ENCODE results near the gene ALPL. TPM values are rescaled to one million over a fixed set of nuclear protein-coding genes. Genes with fewer than 3 reads are reported as not detected.

ALPL gene
- polyA plus RNA-seq, 2 of the 4 experiments (the other 2 are of a cell fraction), result 0.06 to 0.31 TPM

DNA sequence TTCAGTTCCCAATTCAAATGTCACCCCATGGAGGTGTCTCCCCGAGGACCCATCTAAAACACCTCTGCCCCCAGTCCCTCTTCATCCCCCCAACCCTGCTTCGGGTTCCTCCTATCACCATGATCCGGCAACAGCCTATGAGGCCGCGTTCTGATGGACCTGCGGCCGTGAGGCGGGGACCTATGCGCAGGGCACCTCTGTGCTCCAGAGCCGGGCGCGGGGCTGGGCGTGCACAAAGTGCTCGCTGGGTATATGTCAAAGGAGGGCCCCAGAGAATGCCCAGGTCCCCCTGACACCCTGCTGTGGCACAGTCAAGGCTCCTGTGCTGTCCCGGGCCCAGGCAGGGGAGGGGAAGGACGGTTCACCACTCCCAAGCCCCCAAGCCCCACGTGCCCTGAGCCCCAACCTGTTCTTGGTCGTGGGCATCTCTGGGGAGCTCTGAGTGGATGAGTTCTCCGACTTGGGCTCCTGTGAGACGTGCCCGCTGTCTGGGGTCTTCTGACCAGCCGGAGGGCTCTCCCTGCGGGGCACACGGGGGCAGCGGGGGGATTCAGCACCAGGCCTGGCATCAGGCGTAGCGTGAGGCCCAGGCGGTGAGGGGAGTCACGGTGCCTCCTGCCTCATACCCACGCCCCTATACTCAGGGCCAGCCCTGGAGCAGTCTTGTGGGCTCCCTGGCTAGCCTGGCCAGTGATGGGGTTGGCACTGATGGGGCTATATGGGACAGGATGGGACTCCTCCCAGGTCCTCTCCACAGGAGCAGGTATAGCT is 92.2 kb downstream of the ALPL start (continued):
- TF ChIP-seq, protein P1, sequence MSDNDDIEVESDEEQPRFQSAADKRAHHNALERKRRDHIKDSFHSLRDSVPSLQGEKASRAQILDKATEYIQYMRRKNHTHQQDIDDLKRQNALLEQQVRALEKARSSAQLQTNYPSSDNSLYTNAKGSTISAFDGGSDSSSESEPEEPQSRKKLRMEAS (IDR thresholded peaks at IDR 0.05), result no peak

GRCh38 chr1:21603177-21604138 is 94.2 kb downstream of the ALPL start:
- no peak for ATAC-seq
- POLR2A ChIA-PET, result no interaction called here
- no peak for FAIRE-seq
- DNase-seq (ENCODE audit: low read depth in 1 of 2, low spot score in 1 of 2), result no peak
- Histone ChIP-seq H3K4me1 (peaks cover 8% of the 10 kb centered on the region; the same call in 1 of the 3 replicates), H3K4me3 (no peak overlapping the region), H3K27ac (no peak overlapping the region), H3K4me2 (no peak overlapping the region), H3K9me3 (no peaks in the 10 kb centered on the region)
- TF ChIP-seq EHF (CRISPR knock-in tag; IDR thresholded peaks at IDR 0.05), result no peak
- TF ChIP-seq FOXS1 (CRISPR knock-in tag; IDR thresholded peaks at IDR 0.05), result no peak
- TF ChIP-seq HDAC2 (IDR thresholded peaks at IDR 0.05), result no peak
- TF ChIP-seq RARB (CRISPR knock-in tag; IDR thresholded peaks at IDR 0.05), result no peak
- TF ChIP-seq EHMT2 (IDR thresholded peaks at IDR 0.05; ENCODE audit: low read depth), result no peak
- TF ChIP-seq CBX2 (IDR thresholded peaks at IDR 0.05; ENCODE audit: borderline replicate concordance, low read depth), result no peak
- TF ChIP-seq ZC3H11A (IDR thresholded peaks at IDR 0.05), result no peak
- no peak for TF ChIP-seq RCOR1 (IDR thresholded peaks at IDR 0.05; ENCODE audit: low read depth, low read length)
- no peak for TF ChIP-seq ZFP36 (IDR thresholded peaks at IDR 0.05; ENCODE audit: borderline replicate concordance, partially characterized antibody)
- TF ChIP-seq CHD4 (IDR thresholded peaks at IDR 0.05; ENCODE audit: borderline replicate concordance), result no peak
- no peak for TF ChIP-seq EP300 (IDR thresholded peaks at IDR 0.05)
- TF ChIP-seq, protein P2, sequence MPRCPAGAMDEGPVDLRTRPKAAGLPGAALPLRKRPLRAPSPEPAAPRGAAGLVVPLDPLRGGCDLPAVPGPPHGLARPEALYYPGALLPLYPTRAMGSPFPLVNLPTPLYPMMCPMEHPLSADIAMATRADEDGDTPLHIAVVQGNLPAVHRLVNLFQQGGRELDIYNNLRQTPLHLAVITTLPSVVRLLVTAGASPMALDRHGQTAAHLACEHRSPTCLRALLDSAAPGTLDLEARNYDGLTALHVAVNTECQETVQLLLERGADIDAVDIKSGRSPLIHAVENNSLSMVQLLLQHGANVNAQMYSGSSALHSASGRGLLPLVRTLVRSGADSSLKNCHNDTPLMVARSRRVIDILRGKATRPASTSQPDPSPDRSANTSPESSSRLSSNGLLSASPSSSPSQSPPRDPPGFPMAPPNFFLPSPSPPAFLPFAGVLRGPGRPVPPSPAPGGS (IDR thresholded peaks at IDR 0.05), result no peak
- no peak for TF ChIP-seq RFX5 (IDR thresholded peaks at IDR 0.05)
- no peak for TF ChIP-seq TP53 (CRISPR knock-in tag; IDR thresholded peaks at IDR 0.05)
- TF ChIP-seq NPAS2 (CRISPR knock-in tag; IDR thresholded peaks at IDR 0.05; ENCODE audit: borderline replicate concordance), result no peak
- TF ChIP-seq, protein P1 (IDR thresholded peaks at IDR 0.05), result no peak
- TF ChIP-seq MYC (IDR thresholded peaks at IDR 0.05; ENCODE audit: borderline replicate concordance, low read length), result no peak
- TF ChIP-seq, protein P3, sequence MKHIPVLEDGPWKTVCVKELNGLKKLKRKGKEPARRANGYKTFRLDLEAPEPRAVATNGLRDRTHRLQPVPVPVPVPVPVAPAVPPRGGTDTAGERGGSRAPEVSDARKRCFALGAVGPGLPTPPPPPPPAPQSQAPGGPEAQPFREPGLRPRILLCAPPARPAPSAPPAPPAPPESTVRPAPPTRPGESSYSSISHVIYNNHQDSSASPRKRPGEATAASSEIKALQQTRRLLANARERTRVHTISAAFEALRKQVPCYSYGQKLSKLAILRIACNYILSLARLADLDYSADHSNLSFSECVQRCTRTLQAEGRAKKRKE (CRISPR knock-in tag; IDR thresholded peaks at IDR 0.05; ENCODE audit: low read depth), result no peak
- TF ChIP-seq PHF8 (IDR thresholded peaks at IDR 0.05; ENCODE audit: borderline replicate concordance, low read depth), result no peak
- TF ChIP-seq, protein P4, sequence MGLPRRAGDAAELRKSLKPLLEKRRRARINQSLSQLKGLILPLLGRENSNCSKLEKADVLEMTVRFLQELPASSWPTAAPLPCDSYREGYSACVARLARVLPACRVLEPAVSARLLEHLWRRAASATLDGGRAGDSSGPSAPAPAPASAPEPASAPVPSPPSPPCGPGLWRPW (IDR thresholded peaks at IDR 0.05), result no peak
- CTCF ChIA-PET, result no interaction called here
- 90% methylated on average over 24 of the region's 39 CpGs for WGBS (ENCODE audit: missing lambda C conversion rate)

Data from A549 (cell line).